Gastroesophageal sphincter (tissue), 4 donors: ENCODE data around the gene HAT1. TPM values are rescaled to one million over a fixed set of nuclear protein-coding genes. Genes with fewer than 3 reads are reported as not detected.

Source experiments
- ATAC-seq: fragments of 150-250 bp; one replicate; pipeline ENCODE4 v1.9.1; 2016; ENCODE audit warnings: mild to moderate bottlenecking, moderate library complexity
- H3K27ac ChIP-seq, 4 donors: fragments of 200-600 bp; sonication (generic) in 3 of 4; 1 replicate in 3 of 4; 2 replicates in 1 of 4; pipeline ENCODE4 v1.5.1; 2016 to 2019
- H3K27me3 ChIP-seq: fragments of 200-600 bp; sonication (generic); one replicate; pipeline ENCODE4 v1.5.1; 2019
- H3K36me3 ChIP-seq, 2 donors: fragments of 200-600 bp; sonication (generic); one replicate each; pipeline ENCODE4 v1.5.1; 2019; ENCODE audit warnings: control low read depth in 1 of 2
- H3K4me1 ChIP-seq, 3 donors: fragments of 200-600 bp; sonication (generic); 1 replicate in 2 of 3; 2 replicates in 1 of 3; pipeline ENCODE4 v1.5.1; 2016 to 2019; ENCODE audit warnings: control low read depth in 2 of 3
- H3K4me3 ChIP-seq, 2 donors: fragments of 200-600 bp; sonication (generic); one replicate each; pipeline ENCODE4 v1.5.1; 2019; ENCODE audit warnings: mild to moderate bottlenecking in 1 of 2, moderate library complexity in 1 of 2
- H3K9me3 ChIP-seq, 3 donors: fragments of 200-600 bp; sonication (generic); one replicate each; pipeline ENCODE4 v1.5.1; 2017 to 2019; ENCODE audit warnings: control low read depth in 2 of 3
- CTCF ChIP-seq, 4 experiments: fragments of 200-600 bp in 2 of 4; fragments of 450-650 bp in 2 of 4; sonication (generic) in 1 of 4; IDR thresholded peaks; one replicate each; pipeline ENCODE4 v1.5.1; 2017 to 2019; ENCODE audit warnings: antibody characterized with exemption in 4 of 4, mild to moderate bottlenecking in 2 of 4, moderate library complexity in 2 of 4
- EP300 ChIP-seq: sonication (generic); formaldehyde crosslinking; IDR thresholded peaks from one replicate; pipeline ENCODE4 v1.6.1; 2017; ENCODE audit warnings: antibody characterized with exemption, mild to moderate bottlenecking
- POLR2A ChIP-seq, 2 donors: fragments of 450-650 bp; IDR thresholded peaks; one replicate each; pipeline ENCODE4 v1.6.1; 2017; ENCODE audit warnings: antibody characterized with exemption in 2 of 2, mild to moderate bottlenecking in 2 of 2, moderate library complexity in 1 of 2
- POLR2AphosphoS5 ChIP-seq: sonication (generic); formaldehyde crosslinking; IDR thresholded peaks from one replicate; pipeline ENCODE4 v1.6.1; 2017; ENCODE audit warnings: antibody characterized with exemption
- WGBS, 2 donors: methylation state at CpG; one replicate each; pipeline ENCODE4 v1.1.5; 2018; ENCODE audit warnings: low coverage in 1 of 2; 5-methylcytosine and 5-hydroxymethylcytosine counted together
- total RNA-seq, 4 donors: library from RNA; depleted of rRNA; stranded (reverse); fragments of >200 nt; gene quantifications; one replicate each; pipeline ENCODE4 v1.1.0, GENCODE V29; 2016

Gene HAT1
- total RNA-seq, 4 donors from 2014 or later: 25.2 to 34.2 (median 31.3) TPM

- Histone ChIP-seq H3K27me3 (no peaks in the 10 kb centered on the region), H3K27ac (no peak overlapping the region), H3K36me3 (no peaks in the 10 kb centered on the region), H3K9me3 (no peaks in the 10 kb centered on the region), H3K4me3 (no peak overlapping the region), H3K4me1 (peaks cover 0 to 6% (median 2%) of the 10 kb centered on the region in 3 donors)
- TF ChIP-seq POLR2AphosphoS5: no peak
- WGBS, 2 donors: 86% methylated on average over 7 to 9 of the region's 9 CpGs
- no peak for ATAC-seq
Observed at GRCh38 chr2:171939058-171939742, 16.9 kb downstream of the HAT1 start.

- Histone ChIP-seq H3K4me3 (no peak overlapping the region), H3K36me3 (no peaks in the 10 kb centered on the region), H3K27me3 (no peaks in the 10 kb centered on the region), H3K4me1 (peaks cover 0 to 6% (median 2%) of the 10 kb centered on the region in 3 donors), H3K27ac (no peak overlapping the region), H3K9me3 (no peaks in the 10 kb centered on the region)
- no peak for ATAC-seq
- 88 to 100% methylated on average over 1 to 4 of the region's 4 CpGs for WGBS, 2 donors
- TF ChIP-seq POLR2AphosphoS5: no peak
- TF ChIP-seq CTCF (IDR thresholded peaks at IDR 0.05): no peak
Observed at GRCh38 chr2:171939743-171940071, 17.4 kb downstream of the HAT1 start.

GRCh38 chr2:171941316-171941699, 19.0 kb downstream of the HAT1 start:
- H3K4me1 ChIP-seq: peaks cover 0 to 1% (median 0%) of the 10 kb centered on the region in 3 donors

GRCh38 chr2:171943869-171944268, 21.6 kb downstream of the HAT1 start:
- Histone ChIP-seq H3K4me1 (no peaks in the 10 kb centered on the region), H3K27me3 (no peaks in the 10 kb centered on the region), H3K4me3 (no peak overlapping the region), H3K9me3 (no peaks in the 10 kb centered on the region), H3K27ac (no peak overlapping the region), H3K36me3 (peaks cover 0 to 20% of the 10 kb centered on the region in 2 donors)
- ATAC-seq: no peak
- TF ChIP-seq EP300 (no peak), POLR2AphosphoS5 (no peak), POLR2A (IDR thresholded peaks at IDR 0.05) (no peak), CTCF (IDR thresholded peaks at IDR 0.05) (no peak)
- 82 to 90% methylated on average over 2 to 4 of the region's 4 CpGs for WGBS, 2 donors

More at GRCh38 chr2:171941316-171941699, 19.0 kb downstream of the HAT1 start:
- no peak for ATAC-seq
- TF ChIP-seq CTCF (IDR thresholded peaks at IDR 0.05) (no peak), EP300 (no peak), POLR2A (IDR thresholded peaks at IDR 0.05) (no peak), POLR2AphosphoS5 (no peak)
- Histone ChIP-seq H3K27ac (no peak overlapping the region), H3K36me3 (no peaks in the 10 kb centered on the region), H3K9me3 (no peaks in the 10 kb centered on the region), H3K4me3 (no peak overlapping the region), H3K27me3 (no peaks in the 10 kb centered on the region)
- 100% methylated on average over 1 to 2 of the region's 6 CpGs for WGBS, 2 donors

GRCh38 chr2:171952276-171952675, 30.0 kb downstream of the HAT1 start:
- no peaks in the 10 kb centered on the region for H3K9me3 ChIP-seq
- TF ChIP-seq CTCF (IDR thresholded peaks at IDR 0.05) (no peak), POLR2AphosphoS5 (no peak), EP300 (no peak), POLR2A (IDR thresholded peaks at IDR 0.05) (no peak)
- H3K4me1 ChIP-seq: peaks cover 0 to 7% (median 3%) of the 10 kb centered on the region in 3 donors
- peaks cover 0 to 46% of the 10 kb centered on the region in 2 donors for H3K36me3 ChIP-seq
- H3K27me3 ChIP-seq: no peaks in the 10 kb centered on the region
- H3K27ac ChIP-seq: no peak overlapping the region
- ATAC-seq: no peak
- H3K4me3 ChIP-seq: no peak overlapping the region
